Measurements from ENCODE around the gene SPO11.

DNA sequence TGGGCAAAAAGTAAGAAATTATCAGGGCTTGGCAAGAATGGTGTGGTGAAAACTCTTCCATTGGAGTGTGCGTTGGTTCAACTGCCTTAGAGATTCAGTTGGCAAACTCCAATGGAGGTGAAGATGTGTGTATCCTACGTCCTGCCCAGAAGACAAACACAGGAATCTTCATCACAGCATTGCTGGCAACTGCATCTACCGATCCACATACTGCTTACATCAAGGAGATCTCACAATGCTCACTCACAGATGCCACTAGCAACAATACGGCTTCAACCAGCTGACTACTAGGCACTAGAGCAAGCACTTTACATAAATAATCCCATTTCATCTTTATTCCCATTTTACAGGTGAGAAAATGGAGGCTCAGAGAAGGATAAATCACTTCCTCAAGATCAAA, 10.0 kb upstream of the SPO11 start:
- TF ChIP-seq, protein P1, sequence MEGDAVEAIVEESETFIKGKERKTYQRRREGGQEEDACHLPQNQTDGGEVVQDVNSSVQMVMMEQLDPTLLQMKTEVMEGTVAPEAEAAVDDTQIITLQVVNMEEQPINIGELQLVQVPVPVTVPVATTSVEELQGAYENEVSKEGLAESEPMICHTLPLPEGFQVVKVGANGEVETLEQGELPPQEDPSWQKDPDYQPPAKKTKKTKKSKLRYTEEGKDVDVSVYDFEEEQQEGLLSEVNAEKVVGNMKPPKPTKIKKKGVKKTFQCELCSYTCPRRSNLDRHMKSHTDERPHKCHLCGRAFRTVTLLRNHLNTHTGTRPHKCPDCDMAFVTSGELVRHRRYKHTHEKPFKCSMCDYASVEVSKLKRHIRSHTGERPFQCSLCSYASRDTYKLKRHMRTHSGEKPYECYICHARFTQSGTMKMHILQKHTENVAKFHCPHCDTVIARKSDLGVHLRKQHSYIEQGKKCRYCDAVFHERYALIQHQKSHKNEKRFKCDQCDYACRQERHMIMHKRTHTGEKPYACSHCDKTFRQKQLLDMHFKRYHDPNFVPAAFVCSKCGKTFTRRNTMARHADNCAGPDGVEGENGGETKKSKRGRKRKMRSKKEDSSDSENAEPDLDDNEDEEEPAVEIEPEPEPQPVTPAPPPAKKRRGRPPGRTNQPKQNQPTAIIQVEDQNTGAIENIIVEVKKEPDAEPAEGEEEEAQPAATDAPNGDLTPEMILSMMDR (IDR thresholded peaks at IDR 0.05), result no peak
- TF ChIP-seq POLR2A (IDR thresholded peaks at IDR 0.05; ENCODE audit: low read length), result no peak
- TF ChIP-seq, protein P2, sequence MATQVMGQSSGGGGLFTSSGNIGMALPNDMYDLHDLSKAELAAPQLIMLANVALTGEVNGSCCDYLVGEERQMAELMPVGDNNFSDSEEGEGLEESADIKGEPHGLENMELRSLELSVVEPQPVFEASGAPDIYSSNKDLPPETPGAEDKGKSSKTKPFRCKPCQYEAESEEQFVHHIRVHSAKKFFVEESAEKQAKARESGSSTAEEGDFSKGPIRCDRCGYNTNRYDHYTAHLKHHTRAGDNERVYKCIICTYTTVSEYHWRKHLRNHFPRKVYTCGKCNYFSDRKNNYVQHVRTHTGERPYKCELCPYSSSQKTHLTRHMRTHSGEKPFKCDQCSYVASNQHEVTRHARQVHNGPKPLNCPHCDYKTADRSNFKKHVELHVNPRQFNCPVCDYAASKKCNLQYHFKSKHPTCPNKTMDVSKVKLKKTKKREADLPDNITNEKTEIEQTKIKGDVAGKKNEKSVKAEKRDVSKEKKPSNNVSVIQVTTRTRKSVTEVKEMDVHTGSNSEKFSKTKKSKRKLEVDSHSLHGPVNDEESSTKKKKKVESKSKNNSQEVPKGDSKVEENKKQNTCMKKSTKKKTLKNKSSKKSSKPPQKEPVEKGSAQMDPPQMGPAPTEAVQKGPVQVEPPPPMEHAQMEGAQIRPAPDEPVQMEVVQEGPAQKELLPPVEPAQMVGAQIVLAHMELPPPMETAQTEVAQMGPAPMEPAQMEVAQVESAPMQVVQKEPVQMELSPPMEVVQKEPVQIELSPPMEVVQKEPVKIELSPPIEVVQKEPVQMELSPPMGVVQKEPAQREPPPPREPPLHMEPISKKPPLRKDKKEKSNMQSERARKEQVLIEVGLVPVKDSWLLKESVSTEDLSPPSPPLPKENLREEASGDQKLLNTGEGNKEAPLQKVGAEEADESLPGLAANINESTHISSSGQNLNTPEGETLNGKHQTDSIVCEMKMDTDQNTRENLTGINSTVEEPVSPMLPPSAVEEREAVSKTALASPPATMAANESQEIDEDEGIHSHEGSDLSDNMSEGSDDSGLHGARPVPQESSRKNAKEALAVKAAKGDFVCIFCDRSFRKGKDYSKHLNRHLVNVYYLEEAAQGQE (IDR thresholded peaks at IDR 0.05), result no peak
- TF ChIP-seq, protein P3, sequence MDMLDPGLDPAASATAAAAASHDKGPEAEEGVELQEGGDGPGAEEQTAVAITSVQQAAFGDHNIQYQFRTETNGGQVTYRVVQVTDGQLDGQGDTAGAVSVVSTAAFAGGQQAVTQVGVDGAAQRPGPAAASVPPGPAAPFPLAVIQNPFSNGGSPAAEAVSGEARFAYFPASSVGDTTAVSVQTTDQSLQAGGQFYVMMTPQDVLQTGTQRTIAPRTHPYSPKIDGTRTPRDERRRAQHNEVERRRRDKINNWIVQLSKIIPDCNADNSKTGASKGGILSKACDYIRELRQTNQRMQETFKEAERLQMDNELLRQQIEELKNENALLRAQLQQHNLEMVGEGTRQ (IDR thresholded peaks at IDR 0.05), result no peak
- no peak for TF ChIP-seq RAD21 (conservative IDR thresholded peaks at IDR 0.05 in 1 of 2, IDR thresholded peaks at IDR 0.05 in 1 of 2)
- no peak for TF ChIP-seq NPAS2 (CRISPR knock-in tag; IDR thresholded peaks at IDR 0.05; ENCODE audit: borderline replicate concordance)
- TF ChIP-seq MAFK (IDR thresholded peaks at IDR 0.05; ENCODE audit: partially characterized antibody), result no peak
- TF ChIP-seq TP53 (CRISPR knock-in tag; IDR thresholded peaks at IDR 0.05), result no peak
- no peak for TF ChIP-seq KDM5A (IDR thresholded peaks at IDR 0.05)
- TF ChIP-seq RCOR1 (IDR thresholded peaks at IDR 0.05; ENCODE audit: low read depth, low read length), result no peak
- TF ChIP-seq EP300 (IDR thresholded peaks at IDR 0.05), result no peak
- TF ChIP-seq RFX5 (IDR thresholded peaks at IDR 0.05), result no peak
- TF ChIP-seq CHD2 (IDR thresholded peaks at IDR 0.05; ENCODE audit: low read length, partially characterized antibody), result no peak
